Measurements from ENCODE around the gene ASAP3.
"Not testable (repeated sequence)": the region's sequence is repeated elsewhere in the genome, so short reads cannot be mapped to it uniquely, and the experiment has no call there.

Gene ASAP3

DNA sequence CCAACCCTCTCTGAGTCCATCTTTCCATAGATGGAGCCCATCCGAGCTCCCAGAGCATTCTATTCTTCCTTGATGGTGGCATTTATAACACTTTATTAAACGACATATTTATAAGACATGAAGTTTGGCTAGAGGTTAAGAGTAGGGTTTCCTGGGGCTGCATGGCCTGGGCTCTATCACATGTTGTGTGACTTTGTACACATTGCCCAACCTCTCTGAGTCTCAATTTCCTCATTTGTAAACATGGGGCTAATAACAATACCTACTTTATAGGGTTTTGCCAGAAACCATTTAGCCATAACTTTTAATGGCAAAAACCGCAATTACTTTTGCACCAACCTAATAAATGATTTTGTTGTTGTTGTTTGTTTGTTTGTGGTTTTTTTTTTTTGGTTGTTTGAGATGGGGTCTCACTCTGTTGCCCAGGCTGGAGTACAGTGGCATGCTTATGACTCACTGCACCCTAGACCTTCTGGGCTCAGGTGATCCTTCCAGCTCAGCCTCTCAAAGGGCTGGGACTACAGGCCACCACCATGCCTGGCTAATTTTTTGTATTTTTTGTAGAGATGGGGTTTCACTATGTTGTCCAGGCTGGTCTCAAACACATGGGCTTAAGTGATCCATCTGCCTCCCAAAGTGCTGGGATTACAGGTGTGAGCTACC, 13.9 kb upstream of the ASAP3 start:
- DNase-seq (ENCODE audit: low read depth), result no peak
- TF ChIP-seq, protein P1, sequence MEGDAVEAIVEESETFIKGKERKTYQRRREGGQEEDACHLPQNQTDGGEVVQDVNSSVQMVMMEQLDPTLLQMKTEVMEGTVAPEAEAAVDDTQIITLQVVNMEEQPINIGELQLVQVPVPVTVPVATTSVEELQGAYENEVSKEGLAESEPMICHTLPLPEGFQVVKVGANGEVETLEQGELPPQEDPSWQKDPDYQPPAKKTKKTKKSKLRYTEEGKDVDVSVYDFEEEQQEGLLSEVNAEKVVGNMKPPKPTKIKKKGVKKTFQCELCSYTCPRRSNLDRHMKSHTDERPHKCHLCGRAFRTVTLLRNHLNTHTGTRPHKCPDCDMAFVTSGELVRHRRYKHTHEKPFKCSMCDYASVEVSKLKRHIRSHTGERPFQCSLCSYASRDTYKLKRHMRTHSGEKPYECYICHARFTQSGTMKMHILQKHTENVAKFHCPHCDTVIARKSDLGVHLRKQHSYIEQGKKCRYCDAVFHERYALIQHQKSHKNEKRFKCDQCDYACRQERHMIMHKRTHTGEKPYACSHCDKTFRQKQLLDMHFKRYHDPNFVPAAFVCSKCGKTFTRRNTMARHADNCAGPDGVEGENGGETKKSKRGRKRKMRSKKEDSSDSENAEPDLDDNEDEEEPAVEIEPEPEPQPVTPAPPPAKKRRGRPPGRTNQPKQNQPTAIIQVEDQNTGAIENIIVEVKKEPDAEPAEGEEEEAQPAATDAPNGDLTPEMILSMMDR (IDR thresholded peaks at IDR 0.05; ENCODE audit: low read depth, low read length, missing control alignments), result no peak
- no peak overlapping the region for H3K4me3 ChIP-seq (ENCODE audit: low read depth, low read length)

DNA sequence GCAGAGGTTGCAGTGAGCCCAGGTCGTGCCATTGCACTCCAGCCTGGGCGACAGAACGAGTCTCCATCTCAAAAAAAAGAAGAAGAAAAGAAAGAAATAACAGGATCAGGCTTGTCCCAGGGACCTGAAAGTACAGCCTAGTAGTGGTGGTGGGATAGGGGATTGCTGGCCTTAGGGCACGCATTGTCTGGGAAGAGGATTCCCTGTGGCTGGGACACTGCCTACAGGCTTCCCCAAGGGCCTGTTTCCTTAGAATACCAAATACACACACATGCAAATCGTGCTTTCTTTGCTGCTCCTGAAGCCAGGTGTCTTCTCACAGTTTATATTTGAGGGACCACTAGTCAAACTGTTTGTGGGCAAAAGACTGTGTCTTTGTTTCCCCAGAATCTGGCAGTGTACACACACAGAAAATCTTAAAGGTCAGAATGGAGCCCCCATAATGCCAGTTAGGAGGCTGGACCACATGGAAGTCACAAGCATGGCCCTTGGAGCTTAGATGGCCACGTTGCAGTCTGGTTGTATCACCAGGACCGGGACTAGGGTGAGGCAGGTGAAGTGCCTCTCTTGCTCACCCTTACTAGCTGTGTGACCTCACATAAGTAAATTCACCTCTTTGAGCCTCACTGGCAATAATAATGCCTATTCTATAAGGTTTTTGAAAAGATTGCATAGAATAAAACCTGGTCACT, 12.7 kb upstream of the ASAP3 start:
- TF ChIP-seq, protein P1 (IDR thresholded peaks at IDR 0.05; ENCODE audit: low read depth, low read length, missing control alignments), result no peak
- DNase-seq (ENCODE audit: low read depth), result no peak
- no peak overlapping the region for H3K4me3 ChIP-seq (ENCODE audit: low read depth, low read length)

DNA sequence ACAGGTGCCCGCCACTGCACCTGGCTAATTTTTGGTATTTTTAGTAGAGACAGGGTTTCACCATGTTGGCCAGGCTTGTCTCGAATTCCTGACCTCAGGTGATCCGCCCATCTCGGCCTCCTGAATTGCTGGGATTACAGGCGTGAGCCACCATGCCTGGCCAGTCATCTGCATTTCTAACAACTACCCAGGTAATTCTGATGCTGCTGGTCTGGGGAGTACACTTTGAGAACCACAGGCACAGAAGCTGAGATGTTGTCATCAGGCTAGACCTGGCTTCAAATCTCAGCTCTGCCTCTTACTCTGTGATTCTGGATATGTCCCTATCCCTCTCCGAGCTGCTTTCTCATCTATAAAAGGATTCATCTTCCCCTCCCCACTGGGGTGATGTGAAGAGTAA, 10.9 kb upstream of the ASAP3 start:
- not testable (repeated sequence) for DNase-seq (ENCODE audit: low read depth); H3K4me3 ChIP-seq (ENCODE audit: low read depth, low read length)

DNA sequence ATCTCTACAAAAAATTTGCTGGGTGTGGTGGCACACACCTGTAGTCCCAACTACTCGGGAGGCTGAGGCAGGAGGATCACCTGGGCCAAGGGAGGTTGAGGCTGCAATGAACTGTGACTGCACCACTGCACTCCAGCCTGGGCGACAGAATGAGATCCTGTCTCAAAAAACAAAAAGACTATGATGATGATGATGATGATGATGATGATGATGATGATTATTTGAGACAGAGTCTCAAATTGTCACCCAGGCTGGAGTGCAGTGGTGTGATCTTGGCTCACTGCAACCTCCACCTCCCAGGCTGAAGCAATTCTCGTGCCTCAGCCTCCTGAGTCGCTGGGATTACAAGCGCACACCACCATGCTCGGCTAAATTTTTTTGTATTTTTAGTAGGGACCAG, 8.8 kb upstream of the ASAP3 start:
- DNase-seq (ENCODE audit: low read depth); H3K4me3 ChIP-seq (ENCODE audit: low read depth, low read length): not testable (repeated sequence)

DNA sequence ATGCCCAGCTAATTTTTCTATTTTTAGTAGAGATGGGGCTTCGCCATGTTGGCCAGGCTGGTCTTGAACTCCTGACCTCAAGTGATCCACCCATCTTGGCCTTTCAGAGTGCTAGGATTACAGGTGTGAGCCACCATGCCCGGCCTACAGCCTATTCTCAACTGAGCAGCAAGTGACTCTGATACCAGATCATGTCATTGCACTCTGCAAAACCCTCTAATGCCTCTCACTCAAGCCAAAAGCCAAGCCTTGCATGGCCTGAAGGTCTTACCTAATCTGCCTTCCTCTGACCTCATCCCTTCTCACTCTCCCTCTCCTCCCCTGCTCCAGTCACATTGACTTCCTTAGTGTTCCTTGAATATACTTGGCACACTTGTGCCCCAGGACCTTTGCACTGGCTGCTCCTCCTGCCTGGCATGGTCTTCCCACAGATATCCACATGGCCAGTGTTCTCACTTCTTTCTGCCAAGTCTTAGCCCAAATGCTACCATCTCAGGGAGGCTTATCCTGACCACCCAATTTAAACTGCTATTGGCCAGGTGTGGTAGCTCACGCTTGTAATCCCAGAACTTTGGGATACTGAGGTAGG, 8.2 kb upstream of the ASAP3 start:
- TF ChIP-seq, protein P1 (IDR thresholded peaks at IDR 0.05; ENCODE audit: low read depth, low read length, missing control alignments), result no peak
- no peak for DNase-seq (ENCODE audit: low read depth)
- no peak overlapping the region for H3K4me3 ChIP-seq (ENCODE audit: low read depth, low read length)

DNA sequence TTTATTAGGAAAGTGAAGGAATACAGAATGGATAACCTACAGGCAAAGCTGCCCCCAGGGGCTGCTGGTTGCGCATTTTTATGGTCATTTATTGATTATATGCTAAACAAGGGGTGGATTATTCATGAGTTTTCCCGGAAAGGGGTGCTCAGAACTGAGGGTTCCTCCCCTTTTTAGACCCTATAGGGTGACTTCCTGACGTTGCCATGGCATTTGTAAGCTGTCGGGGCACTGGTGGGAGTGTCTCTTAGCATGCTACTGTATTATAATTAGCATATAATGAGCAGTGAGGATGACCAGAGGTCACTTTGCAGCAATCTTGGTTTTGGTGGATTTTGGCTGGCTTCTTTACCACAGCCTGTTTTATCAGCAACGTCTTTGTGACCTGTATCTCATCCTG, 5.9 kb upstream of the ASAP3 start:
- TF ChIP-seq, protein P1 (IDR thresholded peaks at IDR 0.05; ENCODE audit: low read depth, low read length, missing control alignments), result no peak
- no peak overlapping the region for H3K4me3 ChIP-seq (ENCODE audit: low read depth, low read length)
- no peak for DNase-seq (ENCODE audit: low read depth)

DNA sequence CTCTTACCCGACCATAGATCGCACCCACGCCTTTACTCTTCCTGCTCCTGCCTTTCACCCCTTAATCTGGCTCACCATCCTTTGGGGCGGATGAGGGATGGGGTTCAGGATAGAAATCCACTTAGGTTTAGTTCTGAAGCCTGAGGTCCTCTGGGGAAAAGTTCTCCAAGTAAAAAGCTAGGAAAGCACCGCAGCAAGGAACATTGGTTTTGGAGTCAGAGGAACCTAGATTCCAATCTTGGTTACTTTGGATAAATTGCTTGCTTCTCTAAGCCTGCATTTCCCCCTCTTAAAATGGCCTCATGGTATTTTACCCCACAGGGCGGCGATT, 988 bp upstream of the ASAP3 start:
- DNase-seq (ENCODE audit: low read depth), result no peak
- TF ChIP-seq, protein P1 (IDR thresholded peaks at IDR 0.05; ENCODE audit: low read depth, low read length, missing control alignments), result no peak
- H3K4me3 ChIP-seq (ENCODE audit: low read depth, low read length), result no peak overlapping the region

Measured in GM12864 (cell line).